Measurements from ENCODE around the gene CHCHD10.

CHCHD10 gene

GRCh38 chr22:23767673-23768548, at the start of gene CHCHD10:
TSS of gene CHCHD10 (minus strand) at chr22:23767972. CDS start at chr22:23767874, 98 bp downstream.
- Histone ChIP-seq H3K79me2 (peaks cover 3% of the 10 kb centered on the region), H3K4me3 (ENCODE audit: low read depth, low read length) (peak within 1 kb of the TSS; percentile 77), H3K9ac (peak within 1 kb of the TSS; percentile 37), H2AFZ (peak within 1 kb of the TSS; percentile 93), H3K27ac (peak within 1 kb of the TSS; percentile 88), H3K4me1 (no peaks in the 10 kb centered on the region), H3K27me3 (ENCODE audit: control insufficient read depth, insufficient read depth, low read length) (no peaks in the 10 kb centered on the region), H3K36me3 (ENCODE audit: control insufficient read depth, insufficient read depth, low read length) (no peaks in the 10 kb centered on the region), H3K9me3 (ENCODE audit: control insufficient read depth, low read length) (no peaks in the 10 kb centered on the region), H3K4me2 (ENCODE audit: low read length) (peak within 1 kb of the TSS; percentile 100)
- TF ChIP-seq CTCF (IDR thresholded peaks at IDR 0.05) = peak; percentile 63

DNA sequence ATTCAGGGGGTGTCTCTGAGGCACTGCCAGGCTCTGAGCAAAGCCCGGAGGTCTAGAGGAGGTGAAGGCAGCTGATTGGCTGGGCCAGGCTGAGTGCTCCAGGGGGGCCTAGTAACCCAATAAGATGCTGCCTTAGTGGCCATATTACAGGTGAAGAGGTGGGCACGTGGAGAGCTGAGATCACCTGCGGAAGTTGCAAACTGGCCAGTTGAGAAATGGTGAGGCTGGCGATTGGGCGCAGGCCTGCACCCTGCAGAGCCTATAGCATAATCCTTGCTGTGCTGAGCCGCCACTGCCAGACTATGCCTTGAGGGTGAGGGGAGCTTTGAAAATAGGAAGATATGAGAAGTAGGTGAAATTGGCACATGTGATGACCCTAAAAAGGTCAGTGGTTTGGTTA, 49.4 kb upstream of the CHCHD10 start:
- Histone ChIP-seq H3K4me2 (ENCODE audit: low read length) (no peak overlapping the region), H2AFZ (no peak overlapping the region), H3K4me1 (no peaks in the 10 kb centered on the region), H3K36me3 (ENCODE audit: control insufficient read depth, insufficient read depth, low read length) (no peaks in the 10 kb centered on the region), H3K9ac (no peak overlapping the region), H3K27ac (no peak overlapping the region), H3K9me3 (ENCODE audit: control insufficient read depth, low read length) (no peaks in the 10 kb centered on the region), H3K4me3 (ENCODE audit: low read depth, low read length) (no peak overlapping the region), H3K79me2 (no peaks in the 10 kb centered on the region), H3K27me3 (ENCODE audit: control insufficient read depth, insufficient read depth, low read length) (no peaks in the 10 kb centered on the region)
- TF ChIP-seq CTCF (IDR thresholded peaks at IDR 0.05) = no peak

- H3K27ac ChIP-seq = no peak overlapping the region
- no peaks in the 10 kb centered on the region for H3K36me3 ChIP-seq (ENCODE audit: control insufficient read depth, insufficient read depth, low read length)
- H2AFZ ChIP-seq = no peak overlapping the region
- no peak overlapping the region for H3K4me3 ChIP-seq (ENCODE audit: low read depth, low read length)
- no peak overlapping the region for H3K9ac ChIP-seq
- H3K4me2 ChIP-seq (ENCODE audit: low read length) = no peak overlapping the region
- H3K9me3 ChIP-seq (ENCODE audit: control insufficient read depth, low read length) = no peaks in the 10 kb centered on the region
- no peak for TF ChIP-seq CTCF (IDR thresholded peaks at IDR 0.05)
- no peaks in the 10 kb centered on the region for H3K27me3 ChIP-seq (ENCODE audit: control insufficient read depth, insufficient read depth, low read length)
- no peaks in the 10 kb centered on the region for H3K4me1 ChIP-seq
- no peaks in the 10 kb centered on the region for H3K79me2 ChIP-seq
These were observed 48.6 kb upstream of the CHCHD10 start for GRCh38 chr22:23816156-23816976.

DNA sequence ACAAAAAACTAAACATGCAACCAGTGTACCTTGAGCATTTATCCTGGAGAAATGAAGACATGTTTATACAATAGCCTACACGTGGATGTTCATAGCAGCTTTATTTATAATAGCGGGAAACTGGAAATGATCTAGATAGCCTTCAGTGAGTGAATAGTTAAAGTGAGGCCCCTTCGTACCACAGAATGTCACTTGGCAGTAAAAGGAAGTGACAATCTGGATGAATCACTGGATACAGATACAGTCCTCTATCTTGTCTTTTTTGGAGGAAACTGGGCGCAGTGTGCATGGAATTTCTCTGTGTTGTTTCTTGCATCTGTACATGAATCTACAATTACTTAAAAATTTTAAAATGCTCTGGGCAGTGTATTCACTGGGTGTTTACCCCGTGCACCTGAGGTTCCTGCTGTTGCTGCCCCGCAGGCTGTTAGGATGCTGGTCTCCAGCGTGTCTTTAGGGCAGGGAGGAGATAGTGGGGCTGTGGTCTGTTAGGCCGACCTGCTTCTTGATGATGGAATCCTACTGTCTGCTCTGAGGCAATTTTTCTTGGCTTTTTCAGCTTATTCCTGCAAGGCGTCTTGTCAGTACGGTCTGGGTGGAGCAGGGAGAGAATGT, 47.9 kb upstream of the CHCHD10 start:
- no peak overlapping the region for H2AFZ ChIP-seq
- H3K27me3 ChIP-seq (ENCODE audit: control insufficient read depth, insufficient read depth, low read length) = no peaks in the 10 kb centered on the region
- H3K79me2 ChIP-seq = no peaks in the 10 kb centered on the region
- H3K9ac ChIP-seq = no peak overlapping the region
- H3K36me3 ChIP-seq (ENCODE audit: control insufficient read depth, insufficient read depth, low read length) = no peaks in the 10 kb centered on the region
- H3K4me1 ChIP-seq = no peaks in the 10 kb centered on the region
- H3K4me2 ChIP-seq (ENCODE audit: low read length) = no peak overlapping the region
- H3K27ac ChIP-seq = no peak overlapping the region
- H3K9me3 ChIP-seq (ENCODE audit: control insufficient read depth, low read length) = no peaks in the 10 kb centered on the region
- TF ChIP-seq CTCF (IDR thresholded peaks at IDR 0.05) = no peak
- no peak overlapping the region for H3K4me3 ChIP-seq (ENCODE audit: low read depth, low read length)

All from parathyroid adenoma (tissue), 2 donors.